Bronchial epithelial cell (primary cell): ENCODE results near the gene MZT2A. TPM values are rescaled to one million over a fixed set of nuclear protein-coding genes. Genes with fewer than 3 reads are reported as not detected.
"Not testable (repeated sequence)": the region's sequence is repeated elsewhere in the genome, so short reads cannot be mapped to it uniquely, and the experiment has no call there.

ENCODE experiments used
- DNase-seq: peaks from one replicate; pipeline ENCODE4 v3.0.0-alpha.2; 2010; ENCODE audit warnings: low read depth
- FAIRE-seq: peaks from 2 replicates; lab custom pipeline; 2011; peaks lifted over from hg19 to GRCh38; lab: Jason Lieb, UNC
- H3K27me3 ChIP-seq: 2 replicates; pipeline ENCODE4 v1.5.1; 2011; ENCODE audit warnings: low read length; ENCODE audit not compliant: control insufficient read depth, insufficient read depth
- H3K36me3 ChIP-seq: 2 replicates; pipeline ENCODE4 v1.5.1; 2011; ENCODE audit warnings: low read length; ENCODE audit not compliant: control insufficient read depth, insufficient read depth
- H3K4me3 ChIP-seq: 2 replicates; pipeline ENCODE4 v1.5.1; 2011; ENCODE audit warnings: mild to moderate bottlenecking, low read depth, low read length, control low read depth
- CTCF ChIP-seq: IDR thresholded peaks from 2 replicates; pipeline ENCODE4 v1.5.1; 2011; ENCODE audit warnings: mild to moderate bottlenecking, moderate library complexity, low read length, control low read depth, inconsistent platforms; ENCODE audit not compliant: insufficient read depth, severe bottlenecking
- total RNA-seq: library from RNA; depleted of rRNA; stranded (reverse); fragments of >200 nt; gene quantifications from 2 replicates; pipeline ENCODE4 v1.2.1, GENCODE V29; 2014

MZT2A gene
- total RNA-seq, 1 donor from 2014 or later = 207 TPM

GRCh38 chr2:131516011-131516410, 23.8 kb upstream of the MZT2A start:
- H3K36me3 ChIP-seq = peaks cover 8% of the 10 kb centered on the region
- no peaks in the 10 kb centered on the region for H3K27me3 ChIP-seq
- FAIRE-seq (peak; percentile 72), DNase-seq (no peak)
- H3K4me3 ChIP-seq = no peak overlapping the region
- TF ChIP-seq CTCF = no peak

GRCh38 chr2:131515235-131515634, 23.0 kb upstream of the MZT2A start:
- not testable (repeated sequence) for H3K36me3 ChIP-seq

DNA sequence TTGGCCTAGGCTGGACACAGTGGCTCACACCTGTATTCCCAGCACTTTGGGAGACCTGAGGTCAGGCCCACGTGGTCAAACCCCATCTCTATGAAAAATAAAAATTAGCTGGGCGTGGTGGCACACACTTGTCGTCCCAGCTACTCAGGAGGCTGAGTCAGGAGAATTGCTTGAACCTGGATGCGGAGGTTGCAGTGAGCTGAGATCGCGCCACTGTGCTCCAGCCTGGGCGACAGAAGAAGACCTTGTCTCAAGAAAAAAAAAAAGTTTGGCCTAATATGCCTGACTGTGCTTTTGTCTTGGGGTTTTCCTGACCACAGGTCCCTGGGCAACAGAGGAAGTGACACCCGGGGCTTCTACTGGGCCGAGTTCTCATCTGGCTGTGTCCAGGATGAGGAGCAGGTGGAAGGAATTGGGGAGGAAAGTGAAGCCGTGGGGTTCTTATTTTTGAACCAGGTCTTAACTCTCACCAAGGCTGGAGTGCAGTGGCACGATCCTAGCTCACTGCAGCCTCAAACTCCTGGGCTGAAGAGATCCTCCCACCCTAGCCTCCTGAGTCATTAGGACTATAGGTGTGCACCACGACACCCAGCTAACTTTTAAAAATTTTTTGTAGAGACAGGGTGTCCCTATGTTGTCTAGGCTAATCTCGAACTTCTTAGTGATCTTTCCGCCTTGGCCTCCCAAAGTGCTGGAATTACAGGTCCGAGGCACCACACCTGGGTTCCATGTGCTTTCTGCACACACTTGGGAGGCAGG, 22.4 kb upstream of the MZT2A start:
- not testable (repeated sequence) for H3K4me3 ChIP-seq, DNase-seq, H3K27me3 ChIP-seq, H3K36me3 ChIP-seq
- peak; percentile 13 for FAIRE-seq

More at GRCh38 chr2:131515235-131515634, 23.0 kb upstream of the MZT2A start:
- H3K27me3 ChIP-seq, DNase-seq, H3K4me3 ChIP-seq: not testable (repeated sequence)
- FAIRE-seq = peak; percentile 70

GRCh38 chr2:131511969-131512870, 20.0 kb upstream of the MZT2A start:
- H3K4me3 ChIP-seq, FAIRE-seq, H3K27me3 ChIP-seq, H3K36me3 ChIP-seq, DNase-seq: not testable (repeated sequence)

- H3K27me3 ChIP-seq, DNase-seq, FAIRE-seq, H3K4me3 ChIP-seq, H3K36me3 ChIP-seq: not testable (repeated sequence)
These were observed 19.2 kb upstream of the MZT2A start for GRCh38 chr2:131511291-131511968.

- Histone ChIP-seq H3K4me3 (no peak overlapping the region), H3K27me3 (no peaks in the 10 kb centered on the region), H3K36me3 (peaks cover 12% of the 10 kb centered on the region)
- DNase-seq (no peak), FAIRE-seq (no peak)
- TF ChIP-seq CTCF = no peak
These were observed 17.4 kb upstream of the MZT2A start for GRCh38 chr2:131509615-131510014.

DNA sequence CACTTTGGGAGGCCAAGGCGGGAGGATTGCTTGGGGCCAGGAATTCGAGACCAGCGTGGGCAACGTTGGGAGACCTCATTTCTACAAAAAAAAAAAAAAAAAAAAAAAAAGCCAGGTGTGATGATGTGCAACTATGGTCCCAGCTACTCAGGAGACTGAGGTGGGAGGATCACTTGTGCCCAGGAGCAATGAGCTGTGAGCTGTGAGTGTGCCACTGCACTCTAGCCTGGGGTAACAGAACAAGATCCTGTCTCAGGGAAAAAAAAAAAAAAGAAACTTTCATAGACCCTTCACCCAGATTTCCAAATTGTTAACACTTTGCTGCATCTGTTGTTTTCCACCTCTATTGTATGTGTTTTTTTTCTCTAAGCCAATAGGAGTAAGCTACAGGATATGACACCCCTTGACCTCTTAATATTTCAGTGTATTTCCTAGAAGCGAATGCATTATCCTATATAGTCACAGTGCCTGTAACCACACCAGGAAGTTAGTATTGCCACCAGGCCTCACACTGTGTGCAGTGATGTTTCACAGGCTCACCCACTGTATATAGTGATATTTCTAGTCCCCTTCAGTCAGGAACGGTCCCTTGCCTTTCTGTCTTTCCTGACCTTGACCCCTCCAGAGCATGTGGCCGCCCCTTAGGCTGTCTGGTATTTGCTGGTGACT, 12.0 kb upstream of the MZT2A start:
- not testable (repeated sequence) for DNase-seq, H3K27me3 ChIP-seq, H3K4me3 ChIP-seq
- peaks cover 18% of the 10 kb centered on the region for H3K36me3 ChIP-seq
- FAIRE-seq = peak; percentile 18

- peaks cover 16% of the 10 kb centered on the region for H3K36me3 ChIP-seq
- not testable (repeated sequence) for H3K27me3 ChIP-seq, H3K4me3 ChIP-seq, DNase-seq, FAIRE-seq
These were observed 11.4 kb upstream of the MZT2A start for GRCh38 chr2:131503587-131503986.

DNA sequence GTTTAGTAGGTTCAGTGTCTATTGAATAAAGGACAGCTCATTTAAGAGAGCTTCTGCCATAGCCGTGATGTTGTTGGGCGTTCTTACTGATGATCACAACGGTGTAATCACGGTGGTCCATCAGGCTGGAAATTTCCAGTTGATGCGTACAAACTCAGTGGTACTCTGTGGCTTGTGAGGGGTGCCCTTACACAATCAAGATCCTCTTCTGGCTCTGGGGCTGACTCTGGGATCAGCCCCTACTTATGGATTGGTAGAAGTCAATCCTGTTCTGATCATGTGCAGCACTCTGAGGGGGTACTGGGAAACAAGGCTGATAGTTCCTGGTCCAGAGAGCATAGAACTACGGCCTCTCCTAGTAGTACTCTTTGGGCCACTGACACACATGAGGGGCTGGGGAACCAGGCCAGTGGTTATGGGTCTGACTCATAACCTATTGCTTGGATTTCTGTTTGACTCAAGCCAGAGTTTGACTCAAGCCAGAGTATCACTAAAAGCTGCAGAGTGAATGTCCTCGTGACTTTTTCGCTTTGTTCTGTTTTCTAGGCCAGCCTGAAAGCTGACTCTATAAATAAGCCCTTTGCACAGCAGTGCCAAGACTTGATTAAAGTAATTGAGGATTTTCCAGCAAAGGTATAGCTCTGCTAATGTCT, 6.2 kb upstream of the MZT2A start:
- not testable (repeated sequence) for FAIRE-seq, H3K27me3 ChIP-seq, DNase-seq, H3K4me3 ChIP-seq, H3K36me3 ChIP-seq

GRCh38 chr2:131495506-131495905, 3.3 kb upstream of the MZT2A start:
- H3K27me3 ChIP-seq, FAIRE-seq, H3K4me3 ChIP-seq, H3K36me3 ChIP-seq, DNase-seq: not testable (repeated sequence)
